Nephron progenitor cell (in vitro differentiated cells): ENCODE data around the gene CCDC74A.
"Not testable (repeated sequence)": the region's sequence is repeated elsewhere in the genome, so short reads cannot be mapped to it uniquely, and the experiment has no call there.

Source experiments
- DNase-seq: peaks from one replicate; pipeline ENCODE4 v3.0.0; 2021
- H3K27ac Mint-ChIP-seq: 2 replicates; pipeline ENCODE4 v1.8.0; 2021; ENCODE audit warnings: mild to moderate bottlenecking, moderate library complexity, mixed read lengths
- H3K27me3 Mint-ChIP-seq: 2 replicates; pipeline ENCODE4 v1.8.0; 2021; ENCODE audit warnings: mild to moderate bottlenecking, low read depth, mixed read lengths; ENCODE audit not compliant: poor library complexity
- H3K36me3 Mint-ChIP-seq: 2 replicates; pipeline ENCODE4 v1.8.0; 2021; ENCODE audit warnings: low read depth, mixed read lengths
- H3K4me1 Mint-ChIP-seq: 2 replicates; pipeline ENCODE4 v1.8.0; 2021; ENCODE audit warnings: mixed read lengths
- H3K4me3 Mint-ChIP-seq: 2 replicates; pipeline ENCODE4 v1.8.0; 2021; ENCODE audit warnings: mild to moderate bottlenecking, moderate library complexity, mixed read lengths
- H3K9me3 Mint-ChIP-seq: 2 replicates; pipeline ENCODE4 v1.8.0; 2021; ENCODE audit warnings: mild to moderate bottlenecking, moderate library complexity, mixed read lengths
- CTCF ChIP-seq: fragments of 200-600 bp; sonication (generic); IDR thresholded peaks from 2 replicates; pipeline ENCODE4 v1.5.0; 2021; ENCODE audit warnings: antibody characterized with exemption

The CCDC74A gene

GRCh38 chr2:131535526-131535925 is 7.8 kb downstream of the CCDC74A start:
- Mint-ChIP-seq H3K36me3 (no peaks in the 10 kb centered on the region), H3K27me3 (peaks cover 16% of the 10 kb centered on the region), H3K27ac (no peak overlapping the region), H3K9me3 (no peaks in the 10 kb centered on the region), H3K4me1 (no peaks in the 10 kb centered on the region), H3K4me3 (no peak overlapping the region)
- TF ChIP-seq CTCF = no peak
- DNase-seq = no peak

GRCh38 chr2:131535951-131536826 is 8.5 kb downstream of the CCDC74A start:
- peaks cover 20% of the 10 kb centered on the region for H3K27me3 Mint-ChIP-seq
- not testable (repeated sequence) for H3K27ac Mint-ChIP-seq, H3K36me3 Mint-ChIP-seq, H3K9me3 Mint-ChIP-seq, H3K4me3 Mint-ChIP-seq, DNase-seq, H3K4me1 Mint-ChIP-seq

GRCh38 chr2:131536841-131537240 is 9.2 kb downstream of the CCDC74A start:
- H3K36me3 Mint-ChIP-seq, H3K27ac Mint-ChIP-seq, DNase-seq, H3K9me3 Mint-ChIP-seq, H3K4me1 Mint-ChIP-seq, H3K4me3 Mint-ChIP-seq: not testable (repeated sequence)
- peaks cover 27% of the 10 kb centered on the region for H3K27me3 Mint-ChIP-seq

GRCh38 chr2:131538856-131539255 is 11.2 kb downstream of the CCDC74A start:
- H3K4me1 Mint-ChIP-seq, H3K4me3 Mint-ChIP-seq, H3K27ac Mint-ChIP-seq, DNase-seq, H3K9me3 Mint-ChIP-seq, H3K36me3 Mint-ChIP-seq: not testable (repeated sequence)
- H3K27me3 Mint-ChIP-seq = peaks cover 40% of the 10 kb centered on the region

- H3K36me3 Mint-ChIP-seq = no peaks in the 10 kb centered on the region
- H3K27ac Mint-ChIP-seq = no peak overlapping the region
- no peaks in the 10 kb centered on the region for H3K4me1 Mint-ChIP-seq
- H3K9me3 Mint-ChIP-seq = no peaks in the 10 kb centered on the region
- no peak overlapping the region for H3K4me3 Mint-ChIP-seq
- no peak for TF ChIP-seq CTCF
- H3K27me3 Mint-ChIP-seq = peaks cover 62% of the 10 kb centered on the region
- no peak for DNase-seq
These were observed 15.0 kb downstream of the CCDC74A start for GRCh38 chr2:131542438-131543384.

- Mint-ChIP-seq H3K4me1 (no peaks in the 10 kb centered on the region), H3K36me3 (no peaks in the 10 kb centered on the region), H3K9me3 (no peaks in the 10 kb centered on the region), H3K4me3 (no peak overlapping the region), H3K27me3 (peaks cover 64% of the 10 kb centered on the region), H3K27ac (no peak overlapping the region)
- no peak for TF ChIP-seq CTCF
- DNase-seq = no peak
These were observed 15.8 kb downstream of the CCDC74A start for GRCh38 chr2:131543385-131543891.

- peaks cover 58% of the 10 kb centered on the region for H3K27me3 Mint-ChIP-seq
- not testable (repeated sequence) for H3K9me3 Mint-ChIP-seq, H3K4me3 Mint-ChIP-seq, H3K27ac Mint-ChIP-seq, H3K4me1 Mint-ChIP-seq, H3K36me3 Mint-ChIP-seq, DNase-seq
These were observed 16.5 kb downstream of the CCDC74A start for GRCh38 chr2:131544006-131544812.

- not testable (repeated sequence) for H3K9me3 Mint-ChIP-seq, H3K4me3 Mint-ChIP-seq, H3K4me1 Mint-ChIP-seq, H3K36me3 Mint-ChIP-seq, H3K27ac Mint-ChIP-seq, DNase-seq
- peaks cover 55% of the 10 kb centered on the region for H3K27me3 Mint-ChIP-seq
These were observed 17.1 kb downstream of the CCDC74A start for GRCh38 chr2:131544813-131545165.
